ENCODE data around the gene FAM83C.

The FAM83C gene

GRCh38 chr20:35277127-35277526, 15.1 kb downstream of the FAM83C start:
- Mint-ChIP-seq H3K27ac (peak overlapping the region; percentile 94), H3K4me1 (ENCODE audit: low read depth) (peaks cover 56% of the 10 kb centered on the region), H3K9me3 (no peaks in the 10 kb centered on the region), H3K27me3 (no peaks in the 10 kb centered on the region), H3K4me3 (peak overlapping the region; percentile 100), H3K36me3 (ENCODE audit: low read depth) (peaks cover 100% of the 10 kb centered on the region)
- intact Hi-C loops (cut with micrococcal nuclease): loop anchor here (5.0 kb wide), 1 partner anchor 185 kb away; the partner anchor contains the start of gene TRPC4AP

GRCh38 chr20:35276408-35276807, 15.8 kb downstream of the FAM83C start:
- Mint-ChIP-seq H3K4me1 (ENCODE audit: low read depth) (peaks cover 54% of the 10 kb centered on the region), H3K36me3 (ENCODE audit: low read depth) (peaks cover 100% of the 10 kb centered on the region), H3K27me3 (no peaks in the 10 kb centered on the region), H3K27ac (no peak overlapping the region), H3K9me3 (no peaks in the 10 kb centered on the region), H3K4me3 (peak overlapping the region; percentile 100)
- intact Hi-C loops (cut with micrococcal nuclease): loop anchor here (5.0 kb wide), 1 partner anchor 184 kb away; the partner anchor contains the start of gene TRPC4AP

GRCh38 chr20:35275741-35276251, 16.4 kb downstream of the FAM83C start:
- Mint-ChIP-seq H3K27me3 (no peaks in the 10 kb centered on the region), H3K36me3 (ENCODE audit: low read depth) (peaks cover 100% of the 10 kb centered on the region), H3K4me1 (ENCODE audit: low read depth) (peaks cover 54% of the 10 kb centered on the region), H3K27ac (no peak overlapping the region), H3K4me3 (no peak overlapping the region), H3K9me3 (no peaks in the 10 kb centered on the region)
- intact Hi-C loops (cut with micrococcal nuclease): loop anchor here (5.0 kb wide), 1 partner anchor 183 kb away; the partner anchor contains the start of gene TRPC4AP

GRCh38 chr20:35274172-35275092, 17.8 kb downstream of the FAM83C start:
- Mint-ChIP-seq H3K36me3 (ENCODE audit: low read depth) (peaks cover 100% of the 10 kb centered on the region), H3K4me3 (no peak overlapping the region), H3K9me3 (no peaks in the 10 kb centered on the region), H3K27me3 (no peaks in the 10 kb centered on the region), H3K27ac (no peak overlapping the region), H3K4me1 (ENCODE audit: low read depth) (peaks cover 42% of the 10 kb centered on the region)
- intact Hi-C loops (cut with micrococcal nuclease): loop anchor here (5.0 kb wide), 1 partner anchor 182 kb away; the partner anchor contains the start of gene TRPC4AP

- Mint-ChIP-seq H3K4me1 (ENCODE audit: low read depth) (peaks cover 37% of the 10 kb centered on the region), H3K36me3 (ENCODE audit: low read depth) (peaks cover 100% of the 10 kb centered on the region), H3K27me3 (no peaks in the 10 kb centered on the region), H3K4me3 (no peak overlapping the region), H3K27ac (no peak overlapping the region), H3K9me3 (no peaks in the 10 kb centered on the region)
- intact Hi-C loops (cut with micrococcal nuclease): no loop called here
These were observed 18.6 kb downstream of the FAM83C start for GRCh38 chr20:35273449-35274171.

- Mint-ChIP-seq H3K4me1 (ENCODE audit: low read depth) (peaks cover 24% of the 10 kb centered on the region), H3K9me3 (no peaks in the 10 kb centered on the region), H3K36me3 (ENCODE audit: low read depth) (peaks cover 100% of the 10 kb centered on the region), H3K27ac (no peak overlapping the region), H3K4me3 (no peak overlapping the region), H3K27me3 (no peaks in the 10 kb centered on the region)
- intact Hi-C loops (cut with micrococcal nuclease): no loop called here
These were observed 20.3 kb downstream of the FAM83C start for GRCh38 chr20:35271904-35272303.

GRCh38 chr20:35271073-35271882, 20.9 kb downstream of the FAM83C start:
- no peak overlapping the region for H3K4me3 Mint-ChIP-seq
- H3K36me3 Mint-ChIP-seq (ENCODE audit: low read depth): peaks cover 100% of the 10 kb centered on the region
- intact Hi-C loops (cut with micrococcal nuclease): no loop called here
- H3K9me3 Mint-ChIP-seq: no peaks in the 10 kb centered on the region
- peak overlapping the region; percentile 14 for H3K27ac Mint-ChIP-seq
- no peaks in the 10 kb centered on the region for H3K27me3 Mint-ChIP-seq
- H3K4me1 Mint-ChIP-seq (ENCODE audit: low read depth): peaks cover 20% of the 10 kb centered on the region

GRCh38 chr20:35270021-35270902, 22.0 kb downstream of the FAM83C start:
- Mint-ChIP-seq H3K27ac (peak overlapping the region; percentile 14), H3K9me3 (no peaks in the 10 kb centered on the region), H3K4me1 (ENCODE audit: low read depth) (peaks cover 10% of the 10 kb centered on the region), H3K36me3 (ENCODE audit: low read depth) (peaks cover 94% of the 10 kb centered on the region), H3K27me3 (no peaks in the 10 kb centered on the region), H3K4me3 (no peak overlapping the region)
- intact Hi-C loops (cut with micrococcal nuclease): no loop called here

GRCh38 chr20:35269055-35269781, 23.0 kb downstream of the FAM83C start:
- H3K27me3 Mint-ChIP-seq: no peaks in the 10 kb centered on the region
- no peaks in the 10 kb centered on the region for H3K9me3 Mint-ChIP-seq
- H3K36me3 Mint-ChIP-seq (ENCODE audit: low read depth): peaks cover 92% of the 10 kb centered on the region
- no peak overlapping the region for H3K4me3 Mint-ChIP-seq
- intact Hi-C loops (cut with micrococcal nuclease): no loop called here
- H3K4me1 Mint-ChIP-seq (ENCODE audit: low read depth): peaks cover 7% of the 10 kb centered on the region
- no peak overlapping the region for H3K27ac Mint-ChIP-seq

- peaks cover 85% of the 10 kb centered on the region for H3K36me3 Mint-ChIP-seq (ENCODE audit: low read depth)
- no peak overlapping the region for H3K27ac Mint-ChIP-seq
- H3K4me1 Mint-ChIP-seq (ENCODE audit: low read depth): peaks cover 10% of the 10 kb centered on the region
- no peak overlapping the region for H3K4me3 Mint-ChIP-seq
- no peaks in the 10 kb centered on the region for H3K9me3 Mint-ChIP-seq
- no peaks in the 10 kb centered on the region for H3K27me3 Mint-ChIP-seq
- intact Hi-C loops (cut with micrococcal nuclease): no loop called here
These were observed 25.1 kb downstream of the FAM83C start for GRCh38 chr20:35267092-35267491.

- intact Hi-C loops (cut with micrococcal nuclease): no loop called here
- Mint-ChIP-seq H3K4me3 (no peak overlapping the region), H3K27me3 (no peaks in the 10 kb centered on the region), H3K27ac (no peak overlapping the region), H3K4me1 (ENCODE audit: low read depth) (peaks cover 10% of the 10 kb centered on the region), H3K9me3 (no peaks in the 10 kb centered on the region), H3K36me3 (ENCODE audit: low read depth) (peaks cover 84% of the 10 kb centered on the region)
These were observed 27.5 kb downstream of the FAM83C start for GRCh38 chr20:35264755-35265154.

All from dendritic cell treated with granulocyte-macrophage colony-stimulating factor and Interleukin-4, amounts not matched to agents 40 ng/mL and 50 ng/mL, for 4 days (primary cell).